Naive thymus-derived CD8-positive, alpha-beta T cell (primary cell): ENCODE measurements around the gene SERPINF2. TPM values are rescaled to one million over a fixed set of nuclear protein-coding genes. Genes with fewer than 3 reads are reported as not detected.
"Not testable (repeated sequence)": the region's sequence is repeated elsewhere in the genome, so short reads cannot be mapped to it uniquely, and the experiment has no call there.

ENCODE experiments used
- ATAC-seq, 2 donors: fragments of 150-1000 bp; cut with Tn5 transposase in 1 of 2; sonication (Bioruptor Pico), chemical (Tn5 transposase) in 1 of 2; 1 replicate in 1 of 2; 2 replicates in 1 of 2; pipeline ENCODE4 v1.10.0; 2021; ENCODE audit warnings: mild to moderate bottlenecking in 2 of 2, moderate library complexity in 2 of 2
- POLR2A ChIA-PET: fragments of 350-600 bp; sonication (Branson Sonifier 250); formaldehyde crosslinking; loops from one replicate; lab custom pipeline; 2021; ENCODE audit warnings: antibody characterized with exemption; lab: Charles Lee
- DNase-seq, 10 donors: peaks; one replicate each; pipeline versions ENCODE4 v3.0.0 to v3.0.0-alpha.2; 2020 to 2022
- H3K27ac Mint-ChIP-seq, 10 donors: one replicate each; pipeline ENCODE4 v1.8.0; 2020 to 2022; ENCODE audit warnings: mild to moderate bottlenecking in 10 of 10, mixed read lengths in 10 of 10, moderate library complexity in 4 of 10, inconsistent platforms in 1 of 10
- H3K27me3 Mint-ChIP-seq, 5 donors: one replicate each; pipeline ENCODE4 v1.8.0; 2021 to 2022; ENCODE audit warnings: mixed read lengths in 5 of 5
- H3K36me3 Mint-ChIP-seq, 3 donors: one replicate each; pipeline ENCODE4 v1.8.0; 2020 to 2022; ENCODE audit warnings: mixed read lengths in 3 of 3, mild to moderate bottlenecking in 2 of 3, inconsistent platforms in 1 of 3
- H3K4me1 Mint-ChIP-seq, 4 donors: one replicate each; pipeline ENCODE4 v1.8.0; 2021 to 2022; ENCODE audit warnings: mixed read lengths in 4 of 4
- H3K4me3 Mint-ChIP-seq, 10 donors: one replicate each; pipeline ENCODE4 v1.8.0; 2020 to 2022; ENCODE audit warnings: mild to moderate bottlenecking in 10 of 10, mixed read lengths in 10 of 10, moderate library complexity in 6 of 10, inconsistent platforms in 1 of 10
- H3K9me3 Mint-ChIP-seq, 9 donors: one replicate each; pipeline ENCODE4 v1.8.0; 2020 to 2022; ENCODE audit warnings: mixed read lengths in 9 of 9, mild to moderate bottlenecking in 3 of 9, inconsistent platforms in 1 of 9, moderate library complexity in 1 of 9
- polyA plus RNA-seq, 3 donors: library from polyadenylated mRNA; unstranded; fragments of 300-500 nt; fragmentation: Illumina TruSeq; gene quantifications; one replicate each; pipeline ENCODE4 v1.2.3, GENCODE V29; 2021
- total RNA-seq, 8 experiments: library from RNA in 2 of 8; stranded (reverse) in 2 of 8; gene quantifications; one replicate each; pipeline ENCODE4 v1.2.3 and lab custom pipeline; 2021 to 2026

The SERPINF2 gene
- total RNA-seq (1 to 10 TPM in 1 of 2 experiments, under 1 TPM in 1; 0.85 to 1.5 TPM), polyA plus RNA-seq (under 1 TPM in 2 of 3 donors, not detected in 1; 0.10 to 0.25 TPM), total RNA-seq (lab: John Stamatoyannopoulos, UW) (0 to 2.4 (median 0.69) reads per million in 6 experiments)

DNA sequence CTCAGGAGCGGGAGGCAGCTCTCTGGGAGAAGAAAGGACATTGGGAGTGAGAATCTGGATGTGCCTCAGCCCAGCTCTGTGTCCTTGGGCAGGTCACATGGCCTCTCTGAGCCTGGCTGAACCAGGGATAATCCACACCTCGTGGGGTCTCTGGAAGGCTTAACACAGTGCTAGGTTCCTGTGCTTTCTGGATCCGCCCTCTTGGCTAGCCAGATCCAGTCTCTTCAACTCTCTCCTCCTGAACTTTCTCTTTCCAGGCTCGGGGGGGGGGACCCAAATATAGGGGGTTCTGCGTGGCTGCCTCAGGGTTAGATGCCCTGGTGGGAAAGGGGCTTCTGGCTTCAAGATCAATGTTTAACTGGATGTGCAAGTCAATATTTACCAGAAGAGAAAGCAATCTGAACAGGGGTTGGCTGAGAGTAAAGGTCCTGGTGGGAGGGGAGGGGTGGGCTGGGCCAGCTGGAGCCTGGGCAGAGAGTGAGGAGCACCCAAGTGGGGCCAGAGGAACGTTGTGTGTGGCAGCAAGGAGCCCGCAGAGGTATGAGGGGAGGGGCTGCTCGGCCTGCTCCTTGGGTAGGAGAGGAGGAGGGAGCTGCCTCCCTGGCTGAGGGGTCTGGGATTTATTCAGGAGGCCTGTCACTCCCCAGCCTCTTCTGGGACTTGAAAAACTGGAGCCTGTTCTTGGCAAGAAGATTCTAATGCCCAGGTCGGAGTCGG is at the start of gene SERPINF2:
Gene SERPINF2 (plus strand): TSS at position 501 of the 717 bp plus-strand sequence. CDS start 2,125 bp downstream, outside the sequence.
- POLR2A ChIA-PET, result no interaction called here
- Mint-ChIP-seq H3K4me1 (peaks cover 0 to 2% (median 1%) of the 10 kb centered on the region in 4 donors), H3K27me3 (no peaks in the 10 kb centered on the region), H3K4me3 (no peak within 1 kb of the TSS), H3K9me3 (no peaks in the 10 kb centered on the region), H3K36me3 (peaks cover 0 to 4% (median 2%) of the 10 kb centered on the region in 3 donors), H3K27ac (peak within 1 kb of the TSS in 2 of 10 donors; percentile 10 to 21)
- no peak for ATAC-seq
- no peak for DNase-seq

- peak overlapping the region in 1 of 10 donors; percentile 56 for H3K4me3 Mint-ChIP-seq
- H3K27me3 Mint-ChIP-seq, result peaks cover 0 to 9% (median 4%) of the 10 kb centered on the region in 5 donors
- ATAC-seq, result no peak
- no peak overlapping the region for H3K27ac Mint-ChIP-seq
- POLR2A ChIA-PET, result interaction anchor here (0.6 kb wide), 1 partner anchor 163 kb away, joined by 3 read pairs; no protein-coding TSS in a partner anchor
- peaks cover 0 to 2% (median 0%) of the 10 kb centered on the region in 9 donors for H3K9me3 Mint-ChIP-seq
- DNase-seq, result no peak
- no peaks in the 10 kb centered on the region for H3K36me3 Mint-ChIP-seq
- H3K4me1 Mint-ChIP-seq, result no peaks in the 10 kb centered on the region
Observed at GRCh38 chr17:1693339-1693738, 49.3 kb upstream of the SERPINF2 start.

GRCh38 chr17:1695365-1695764 is 47.3 kb upstream of the SERPINF2 start:
- no peaks in the 10 kb centered on the region for H3K36me3 Mint-ChIP-seq
- H3K27ac Mint-ChIP-seq, result no peak overlapping the region
- no peak for ATAC-seq
- POLR2A ChIA-PET, result no interaction called here
- peaks cover 0 to 2% (median 0%) of the 10 kb centered on the region in 9 donors for H3K9me3 Mint-ChIP-seq
- H3K4me3 Mint-ChIP-seq, result no peak overlapping the region
- peaks cover 0 to 9% (median 4%) of the 10 kb centered on the region in 5 donors for H3K27me3 Mint-ChIP-seq
- DNase-seq, result no peak
- no peaks in the 10 kb centered on the region for H3K4me1 Mint-ChIP-seq

- POLR2A ChIA-PET, result no interaction called here
- H3K27me3 Mint-ChIP-seq, result peaks cover 0 to 5% (median 2%) of the 10 kb centered on the region in 5 donors
- no peaks in the 10 kb centered on the region for H3K4me1 Mint-ChIP-seq
- no peak overlapping the region for H3K4me3 Mint-ChIP-seq
- DNase-seq (no peak), ATAC-seq (no peak)
- peak overlapping the region in 1 of 10 donors; percentile 12 for H3K27ac Mint-ChIP-seq
- no peaks in the 10 kb centered on the region for H3K36me3 Mint-ChIP-seq
- no peaks in the 10 kb centered on the region for H3K9me3 Mint-ChIP-seq
Observed at GRCh38 chr17:1697681-1698080, 45.0 kb upstream of the SERPINF2 start.

DNA sequence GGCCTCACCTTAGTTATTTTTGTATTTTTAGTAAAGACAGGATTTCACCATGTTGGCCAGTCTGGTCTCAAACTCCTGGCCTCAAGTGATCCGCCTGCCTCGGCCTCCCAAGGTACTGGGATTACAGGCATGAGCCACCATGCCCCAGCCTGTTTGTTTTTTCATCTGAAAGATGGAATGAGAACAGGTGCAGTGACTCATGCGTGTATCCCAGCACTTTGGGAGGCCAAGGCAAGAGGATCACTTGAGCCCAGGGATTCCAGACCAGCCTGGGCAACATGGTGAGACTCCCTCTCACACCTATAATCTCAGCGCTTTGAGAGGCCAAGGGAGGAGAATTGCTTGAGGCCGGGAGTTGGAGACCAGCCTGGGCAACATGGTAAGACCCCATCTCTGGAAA is 42.8 kb upstream of the SERPINF2 start:
- DNase-seq, H3K27ac Mint-ChIP-seq, H3K4me3 Mint-ChIP-seq, POLR2A ChIA-PET, H3K4me1 Mint-ChIP-seq, H3K36me3 Mint-ChIP-seq, H3K9me3 Mint-ChIP-seq, ATAC-seq: not testable (repeated sequence)
- peaks cover 0 to 12% (median 7%) of the 10 kb centered on the region in 5 donors for H3K27me3 Mint-ChIP-seq

- no peaks in the 10 kb centered on the region for H3K9me3 Mint-ChIP-seq
- POLR2A ChIA-PET, result no interaction called here
- ATAC-seq, result no peak
- H3K27ac Mint-ChIP-seq, result no peak overlapping the region
- DNase-seq, result no peak
- H3K36me3 Mint-ChIP-seq, result no peaks in the 10 kb centered on the region
- peaks cover 6 to 39% (median 21%) of the 10 kb centered on the region in 5 donors for H3K27me3 Mint-ChIP-seq
- H3K4me1 Mint-ChIP-seq, result peaks cover 0 to 3% (median 0%) of the 10 kb centered on the region in 4 donors
- H3K4me3 Mint-ChIP-seq, result no peak overlapping the region
Observed at GRCh38 chr17:1703063-1703462, 39.6 kb upstream of the SERPINF2 start.

GRCh38 chr17:1705004-1705403 is 37.7 kb upstream of the SERPINF2 start:
- H3K4me3 Mint-ChIP-seq, result no peak overlapping the region
- H3K27me3 Mint-ChIP-seq, result peaks cover 6 to 48% (median 21%) of the 10 kb centered on the region in 5 donors
- POLR2A ChIA-PET, result interaction anchor here (1.1 to 1.4 kb wide), 2 partner anchors 9 to 21 kb away, joined by 3 to 7 read pairs; no protein-coding TSS in a partner anchor
- no peaks in the 10 kb centered on the region for H3K9me3 Mint-ChIP-seq
- peak overlapping the region in 1 of 10 donors; percentile 63 for H3K27ac Mint-ChIP-seq
- peaks cover 0 to 8% (median 3%) of the 10 kb centered on the region in 4 donors for H3K4me1 Mint-ChIP-seq
- DNase-seq (no peak), ATAC-seq (no peak)
- H3K36me3 Mint-ChIP-seq, result no peaks in the 10 kb centered on the region

DNA sequence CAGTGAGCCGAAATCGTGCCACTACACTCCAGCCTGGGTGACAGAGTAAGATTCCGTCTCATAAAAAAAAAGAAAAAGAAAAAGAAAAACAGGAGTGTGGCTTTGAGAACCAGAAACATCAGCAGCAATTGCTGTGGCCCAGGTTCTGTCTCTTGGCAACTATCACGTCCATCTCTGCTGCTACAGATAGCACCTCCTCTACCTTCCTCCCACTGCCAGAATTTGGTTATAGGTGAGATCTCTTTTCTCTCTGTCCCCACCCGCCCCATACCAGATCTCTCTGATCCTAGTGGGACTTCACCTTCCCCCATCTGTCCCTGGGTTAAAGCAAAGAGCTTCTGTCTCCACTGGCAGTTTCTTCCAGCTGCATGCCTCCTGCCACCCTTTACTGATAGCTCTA is 35.6 kb upstream of the SERPINF2 start:
- POLR2A ChIA-PET, result no interaction called here
- Mint-ChIP-seq H3K4me1 (peaks cover 8 to 24% (median 15%) of the 10 kb centered on the region in 4 donors), H3K27me3 (peaks cover 6 to 48% (median 30%) of the 10 kb centered on the region in 5 donors)

DNA sequence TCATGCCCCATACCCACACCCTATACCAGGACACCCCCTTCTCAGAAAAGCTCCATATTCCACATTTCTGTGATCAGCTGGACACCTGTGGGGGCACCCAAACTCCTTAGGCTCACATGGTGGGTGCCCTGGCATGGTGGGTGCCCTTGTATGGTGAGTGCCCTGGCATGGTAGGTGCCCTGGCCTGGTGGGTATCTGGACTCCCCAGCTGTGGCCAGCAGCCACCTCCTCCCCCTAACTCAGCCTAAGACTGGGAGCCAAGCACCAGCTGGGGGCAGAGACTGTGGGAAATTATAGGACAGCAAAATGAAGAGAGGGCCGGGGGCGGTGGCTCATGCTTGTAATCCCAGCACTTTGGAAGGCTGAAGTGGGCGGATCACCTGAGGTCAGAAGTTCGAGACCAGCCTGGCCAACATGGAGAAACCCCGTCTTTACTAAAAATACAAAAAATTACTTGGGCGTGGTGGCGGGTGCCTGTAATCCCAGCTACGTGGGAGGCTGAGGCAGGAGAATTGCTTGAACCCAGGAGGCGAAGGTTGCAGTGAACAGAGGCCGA is 33.8 kb upstream of the SERPINF2 start:
- POLR2A ChIA-PET, result interaction anchor here (0.5 to 1.0 kb wide), 4 partner anchors 9 to 120 kb away, joined by 3 to 6 read pairs (median 3); partner anchors contain the start of gene SMYD4
- not testable (repeated sequence) for DNase-seq, ATAC-seq, H3K9me3 Mint-ChIP-seq, H3K36me3 Mint-ChIP-seq
- Mint-ChIP-seq H3K4me1 (peaks cover 8 to 27% (median 15%) of the 10 kb centered on the region in 4 donors), H3K27me3 (peaks cover 6 to 41% (median 31%) of the 10 kb centered on the region in 5 donors), H3K4me3 (peak overlapping the region in 8 of 10 donors; percentile 39 to 79 (median 61)), H3K27ac (peak overlapping the region in 2 of 10 donors; percentile 37 to 46)

More for the DNA sequence above, 35.6 kb upstream of the SERPINF2 start:
- Mint-ChIP-seq H3K27ac (peak overlapping the region in 2 of 10 donors; percentile 43 to 70), H3K4me3 (no peak overlapping the region), H3K9me3 (no peaks in the 10 kb centered on the region), H3K36me3 (no peaks in the 10 kb centered on the region)
- no peak for ATAC-seq
- DNase-seq, result no peak

DNA sequence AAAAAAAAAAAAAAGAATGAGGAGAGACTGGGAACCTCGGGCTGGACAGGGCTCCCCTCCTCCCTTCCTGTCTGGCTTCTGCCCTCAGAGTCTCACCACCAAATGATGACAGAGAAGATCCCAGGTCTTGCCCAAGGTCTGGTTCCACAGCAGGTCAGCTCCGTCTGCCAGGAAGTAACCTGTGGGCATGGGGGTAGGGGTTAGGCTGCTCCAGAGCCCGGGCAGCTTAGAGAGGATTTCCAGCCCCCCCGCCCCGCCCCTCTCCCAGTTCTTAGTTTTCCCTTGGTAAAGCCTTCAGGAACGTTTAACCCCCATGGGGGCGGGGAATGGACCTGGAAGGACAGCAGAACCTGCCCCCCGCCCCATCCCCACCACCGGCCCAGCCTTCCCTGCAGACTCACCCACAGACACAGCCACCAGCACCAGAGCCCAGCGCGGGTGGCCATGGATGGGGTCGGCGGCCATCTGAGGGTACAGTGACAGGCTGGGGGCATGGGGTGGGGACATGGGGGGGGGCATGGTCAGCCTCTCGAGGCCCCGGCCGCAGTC is 33.2 kb upstream of the SERPINF2 start:
- peak; percentile 19 to 20 for ATAC-seq
- Mint-ChIP-seq H3K4me1 (peaks cover 8 to 27% (median 18%) of the 10 kb centered on the region in 4 donors), H3K36me3 (no peaks in the 10 kb centered on the region), H3K9me3 (no peaks in the 10 kb centered on the region), H3K4me3 (peak overlapping the region in 8 of 10 donors; percentile 23 to 79 (median 52)), H3K27me3 (peaks cover 7 to 47% (median 29%) of the 10 kb centered on the region in 5 donors), H3K27ac (no peak overlapping the region)
- POLR2A ChIA-PET, result interaction anchor here (0.6 to 1.0 kb wide), 3 partner anchors 42 to 120 kb away, joined by 3 to 6 read pairs (median 3); partner anchors contain the start of gene SMYD4
- DNase-seq, result no peak

GRCh38 chr17:1709971-1710806 is 32.5 kb upstream of the SERPINF2 start, which contains the start of gene TLCD2:
Gene TLCD2 (minus strand): TSS chr17:1710377. CDS start chr17:1710242, 135 bp downstream.
- peak within 1 kb of the TSS; percentile 56 to 83 (median 74) for H3K4me3 Mint-ChIP-seq
- DNase-seq (peak in 2 of 10 donors; percentile 13 to 25), ATAC-seq (peak; percentile 56 to 57)
- peaks cover 8 to 32% (median 24%) of the 10 kb centered on the region in 4 donors for H3K4me1 Mint-ChIP-seq
- H3K27me3 Mint-ChIP-seq, result peaks cover 5 to 48% (median 26%) of the 10 kb centered on the region in 5 donors
- no peaks in the 10 kb centered on the region for H3K36me3 Mint-ChIP-seq
- H3K9me3 Mint-ChIP-seq, result no peaks in the 10 kb centered on the region
- POLR2A ChIA-PET, result interaction anchor here (1.6 kb wide), 1 partner anchor 26 kb away, joined by 5 read pairs; no protein-coding TSS in a partner anchor
- peak within 1 kb of the TSS in 6 of 10 donors; percentile 14 to 66 (median 32) for H3K27ac Mint-ChIP-seq
